AG04450 (cell line): Measurements from ENCODE around the gene UBAC1. TPM values are rescaled to one million over a fixed set of nuclear protein-coding genes. Genes with fewer than 3 reads are reported as not detected.

ENCODE experiments used
- CTCF ChIA-PET: fragments of 300-600, 350-600 bp; formaldehyde crosslinking; extraction: SDS; loops from one replicate; lab custom pipeline; 2022; ENCODE audit warnings: antibody characterized with exemption, inconsistent platforms; lab: Charles Lee
- POLR2A ChIA-PET: fragments of 350-600 bp; formaldehyde crosslinking; extraction: SDS; loops from one replicate; lab custom pipeline; 2021; ENCODE audit warnings: antibody characterized with exemption, inconsistent platforms; lab: Yijun Ruan, JAX
- DNase-seq: peaks from one replicate; pipeline ENCODE4 v3.0.0-alpha.2; 2011; ENCODE audit warnings: low read depth, low spot score
- H3K27ac ChIP-seq: one replicate; pipeline ENCODE4 v1.5.1; 2012; ENCODE audit warnings: low read depth, low read length, control low read depth
- H3K27me3 ChIP-seq: one replicate; pipeline ENCODE4 v1.6.0; 2012; ENCODE audit warnings: low read length; ENCODE audit not compliant: control insufficient read depth, insufficient read depth
- H3K4me3 ChIP-seq: 2 replicates; pipeline ENCODE4 v1.5.1; 2011; ENCODE audit warnings: mild to moderate bottlenecking, low read depth, low read length, control low read depth
- H3K9me3 ChIP-seq: 2 replicates; pipeline ENCODE4 v1.5.1; 2012; ENCODE audit warnings: low read length; ENCODE audit not compliant: control insufficient read depth, insufficient read depth
- polyA plus RNA-seq: library from polyadenylated mRNA; depleted of rRNA; stranded (reverse); fragments of >200 nt; gene quantifications from 2 replicates; pipeline ENCODE4 v1.2.3, GENCODE V29; 2011
- TF ChIP-seq, protein P1 (sequence below): IDR thresholded peaks from 2 replicates; pipeline ENCODE4 v1.5.1; 2011; ENCODE audit warnings: low read depth, low read length, control low read depth, inconsistent platforms

UBAC1 gene
- polyA plus RNA-seq, 1 experiment, result 35.8 TPM

DNA sequence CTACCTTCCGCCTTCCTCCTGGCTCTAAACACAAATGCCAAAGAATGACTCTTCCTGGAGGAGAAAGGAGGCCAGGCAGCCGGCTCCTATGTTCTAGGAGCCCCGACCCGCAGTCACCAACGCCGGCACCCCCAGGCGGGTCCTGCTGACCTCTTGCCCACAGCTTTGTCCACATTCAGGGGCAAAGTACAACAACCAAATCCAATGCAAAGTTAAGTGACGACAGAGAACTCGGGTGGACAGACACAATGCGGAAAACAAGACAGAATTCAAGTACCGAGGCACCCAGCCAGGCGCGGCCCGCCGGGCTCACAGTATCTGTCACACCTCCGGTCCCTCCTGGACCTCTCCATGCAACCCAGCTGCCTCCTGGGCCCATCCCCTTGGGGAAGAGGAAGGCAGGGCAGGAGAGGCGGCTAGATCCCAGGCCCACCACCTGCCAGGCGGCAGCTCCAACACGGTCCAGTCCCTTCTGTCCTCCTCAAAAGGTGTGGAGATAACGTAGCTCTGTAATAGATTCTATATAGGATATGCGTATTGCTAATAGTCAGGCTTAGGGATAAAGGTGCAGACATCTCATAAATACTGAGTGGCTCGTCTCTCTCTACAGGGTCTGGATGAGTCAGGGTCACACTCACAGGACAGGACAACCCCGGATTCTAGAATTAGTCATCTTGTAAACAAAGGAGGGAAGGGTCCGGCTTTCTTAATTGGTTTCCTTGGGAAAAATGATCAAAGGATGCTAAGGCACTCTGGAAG lies 46.9 kb upstream of the UBAC1 start:
- POLR2A ChIA-PET, result interaction anchor here (1.0 kb wide), 1 partner anchor 15 kb away, joined by 3 read pairs; no protein-coding TSS in a partner anchor
- peak; percentile 11 for DNase-seq
- Histone ChIP-seq H3K4me3 (no peak overlapping the region), H3K27ac (peak overlapping the region; percentile 39), H3K9me3 (peaks cover 10% of the 10 kb centered on the region), H3K27me3 (no peaks in the 10 kb centered on the region)
- CTCF ChIA-PET, result no interaction called here
- TF ChIP-seq, protein P1, sequence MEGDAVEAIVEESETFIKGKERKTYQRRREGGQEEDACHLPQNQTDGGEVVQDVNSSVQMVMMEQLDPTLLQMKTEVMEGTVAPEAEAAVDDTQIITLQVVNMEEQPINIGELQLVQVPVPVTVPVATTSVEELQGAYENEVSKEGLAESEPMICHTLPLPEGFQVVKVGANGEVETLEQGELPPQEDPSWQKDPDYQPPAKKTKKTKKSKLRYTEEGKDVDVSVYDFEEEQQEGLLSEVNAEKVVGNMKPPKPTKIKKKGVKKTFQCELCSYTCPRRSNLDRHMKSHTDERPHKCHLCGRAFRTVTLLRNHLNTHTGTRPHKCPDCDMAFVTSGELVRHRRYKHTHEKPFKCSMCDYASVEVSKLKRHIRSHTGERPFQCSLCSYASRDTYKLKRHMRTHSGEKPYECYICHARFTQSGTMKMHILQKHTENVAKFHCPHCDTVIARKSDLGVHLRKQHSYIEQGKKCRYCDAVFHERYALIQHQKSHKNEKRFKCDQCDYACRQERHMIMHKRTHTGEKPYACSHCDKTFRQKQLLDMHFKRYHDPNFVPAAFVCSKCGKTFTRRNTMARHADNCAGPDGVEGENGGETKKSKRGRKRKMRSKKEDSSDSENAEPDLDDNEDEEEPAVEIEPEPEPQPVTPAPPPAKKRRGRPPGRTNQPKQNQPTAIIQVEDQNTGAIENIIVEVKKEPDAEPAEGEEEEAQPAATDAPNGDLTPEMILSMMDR, result no peak

- POLR2A ChIA-PET, result no interaction called here
Observed at GRCh38 chr9:136007276-136007933, 46.2 kb upstream of the UBAC1 start.

DNA sequence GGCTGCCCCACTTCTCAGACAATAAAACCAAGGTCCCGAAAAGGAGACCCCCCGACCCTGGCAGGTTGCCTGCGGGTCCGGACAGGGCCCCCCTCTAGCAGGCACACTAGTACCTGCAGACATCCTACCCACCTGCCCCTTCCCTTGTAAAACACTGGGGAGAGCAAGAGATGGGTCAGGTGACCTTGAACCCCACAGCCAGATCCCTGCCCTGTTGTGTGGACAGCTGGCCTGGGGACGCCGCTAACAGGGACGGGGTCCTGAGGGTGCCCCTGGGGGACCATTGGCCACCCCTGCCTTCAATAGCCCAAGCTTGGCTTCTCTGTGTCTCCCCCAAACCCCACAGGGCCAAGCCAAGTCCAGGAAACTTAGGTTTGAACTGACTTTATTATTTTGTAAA lies 45.0 kb upstream of the UBAC1 start:
- no peak for DNase-seq
- CTCF ChIA-PET, result no interaction called here
- Histone ChIP-seq H3K9me3 (no peaks in the 10 kb centered on the region; the same call in 1 of the 2 replicates), H3K27me3 (no peaks in the 10 kb centered on the region), H3K4me3 (no peak overlapping the region), H3K27ac (no peak overlapping the region)
- TF ChIP-seq, protein P1, result no peak
- POLR2A ChIA-PET, result no interaction called here

More at GRCh38 chr9:136007276-136007933, 46.2 kb upstream of the UBAC1 start:
- TF ChIP-seq, protein P1, result no peak
- Histone ChIP-seq H3K27ac (no peak overlapping the region), H3K27me3 (no peaks in the 10 kb centered on the region), H3K4me3 (no peak overlapping the region), H3K9me3 (peaks cover 3% of the 10 kb centered on the region; the same call in 1 of the 2 replicates)
- no peak for DNase-seq
- CTCF ChIA-PET, result no interaction called here

DNA sequence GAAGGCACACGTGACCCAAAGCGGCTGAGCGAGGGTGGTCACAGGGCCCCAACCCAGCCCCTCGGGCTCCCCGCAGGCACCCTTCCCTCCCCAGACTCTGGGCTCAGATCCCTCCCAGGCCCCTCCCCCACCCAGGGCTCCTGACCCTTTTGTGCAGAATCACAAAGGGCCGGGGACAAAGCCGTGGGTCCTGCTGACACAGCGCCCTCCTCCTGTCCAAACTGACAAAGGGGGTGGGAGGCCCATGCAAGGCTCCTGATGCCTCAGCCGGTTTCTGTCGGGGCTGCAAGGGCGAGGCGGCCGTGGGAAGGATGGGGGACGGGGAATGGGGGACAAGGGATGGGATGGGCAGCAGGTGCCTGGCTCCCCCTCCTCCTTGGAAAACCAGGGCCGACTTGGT lies 43.5 kb upstream of the UBAC1 start:
- ChIA-PET POLR2A (no interaction called here), CTCF (no interaction called here)
- H3K27me3 ChIP-seq, result no peaks in the 10 kb centered on the region
- DNase-seq, result no peak
- TF ChIP-seq, protein P1, result no peak
- no peak overlapping the region for H3K27ac ChIP-seq
- no peak overlapping the region for H3K4me3 ChIP-seq
- no peaks in the 10 kb centered on the region; the same call in 1 of the 2 replicates for H3K9me3 ChIP-seq

DNA sequence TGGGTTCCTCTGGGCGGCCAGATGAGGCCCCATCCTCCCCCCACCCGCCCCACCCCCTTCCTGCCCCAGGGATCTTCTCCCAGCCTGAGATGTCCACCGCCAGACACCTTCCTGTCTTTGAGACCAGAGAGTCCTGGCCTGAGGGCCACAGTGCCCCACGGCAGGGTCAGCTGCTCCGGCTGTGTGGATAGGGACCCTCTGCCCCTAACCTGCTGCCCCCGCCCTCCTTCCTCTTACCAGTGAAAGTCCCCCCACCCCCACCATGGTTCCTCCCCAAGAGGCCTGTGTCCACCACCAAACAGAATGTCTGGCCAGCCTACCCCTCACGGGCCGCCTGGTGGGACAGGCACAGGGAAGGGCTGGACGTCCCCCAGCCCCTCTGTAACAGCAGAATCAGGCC lies 43.0 kb upstream of the UBAC1 start:
- no peak for DNase-seq
- H3K27ac ChIP-seq, result no peak overlapping the region
- no peaks in the 10 kb centered on the region; the same call in 1 of the 2 replicates for H3K9me3 ChIP-seq
- no peak overlapping the region for H3K4me3 ChIP-seq
- TF ChIP-seq, protein P1, result no peak
- POLR2A ChIA-PET, result no interaction called here
- no peaks in the 10 kb centered on the region for H3K27me3 ChIP-seq
- CTCF ChIA-PET, result no interaction called here
